Smooth muscle cell (in vitro differentiated cells): ENCODE data around the gene YIPF6. TPM values are rescaled to one million over a fixed set of nuclear protein-coding genes. Genes with fewer than 3 reads are reported as not detected.
"Not testable (repeated sequence)": the region's sequence is repeated elsewhere in the genome, so short reads cannot be mapped to it uniquely, and the experiment has no call there.

Source experiments
- DNase-seq: peaks from one replicate; lab custom pipeline; 2025; ENCODE audit not compliant: unreplicated experiment; lab: John Stamatoyannopoulos, UW
- H2AFZ ChIP-seq: fragments of 200-600 bp; sonication (generic); 2 replicates; pipeline ENCODE4 v1.6.0; 2016; ENCODE audit warnings: antibody characterized with exemption, low read depth, mild to moderate bottlenecking
- H3F3A ChIP-seq: fragments of 200-600 bp; sonication (generic); 2 replicates; pipeline ENCODE4 v1.6.0; 2017; ENCODE audit warnings: antibody characterized with exemption, low read depth
- H3K27ac ChIP-seq: fragments of 200-600 bp; sonication (generic); 2 replicates; pipeline ENCODE4 v1.5.1; 2016; ENCODE audit warnings: low read depth, mild to moderate bottlenecking
- H3K27me3 ChIP-seq: fragments of 200-600 bp; sonication (generic); 2 replicates; pipeline ENCODE4 v1.6.1; 2016; ENCODE audit warnings: low read depth, mild to moderate bottlenecking
- H3K36me3 ChIP-seq: fragments of 200-600 bp; sonication (generic); 2 replicates; pipeline ENCODE4 v1.5.1; 2016; ENCODE audit warnings: low read depth
- H3K4me1 ChIP-seq: fragments of 200-600 bp; sonication (generic); 2 replicates; pipeline ENCODE4 v1.5.1; 2016; ENCODE audit warnings: low read depth
- H3K4me2 ChIP-seq: fragments of 200-600 bp; sonication (generic); 2 replicates; pipeline ENCODE4 v1.6.0; 2016; ENCODE audit warnings: mild to moderate bottlenecking
- H3K4me3 ChIP-seq: fragments of 200-600 bp; sonication (generic); 2 replicates; pipeline ENCODE4 v1.5.1; 2016; ENCODE audit warnings: mild to moderate bottlenecking
- H3K79me2 ChIP-seq: fragments of 200-600 bp; sonication (generic); 2 replicates; pipeline ENCODE4 v1.6.0; 2016; ENCODE audit warnings: low read depth, mild to moderate bottlenecking
- H3K9ac ChIP-seq: fragments of 200-600 bp; sonication (generic); 2 replicates; pipeline ENCODE4 v1.6.0; 2016; ENCODE audit warnings: low read depth
- H3K9me3 ChIP-seq: fragments of 200-600 bp; sonication (generic); replicated peaks from 2 replicates; pipeline ENCODE4 v1.5.1; 2016; ENCODE audit warnings: low read depth
- H4K20me1 ChIP-seq: fragments of 200-600 bp; sonication (generic); 2 replicates; pipeline ENCODE4 v1.6.0; 2016; ENCODE audit warnings: low read depth
- CTCF ChIP-seq: fragments of 200-600 bp; sonication (generic); IDR thresholded peaks from 2 replicates; pipeline ENCODE4 v1.5.1; 2017; ENCODE audit warnings: borderline replicate concordance, mild to moderate bottlenecking, antibody characterized with exemption; ENCODE audit not compliant: insufficient read depth, poor library complexity, severe bottlenecking
- WGBS: methylation state at CpG from one replicate; pipeline ENCODE4 v1.1.7; 2016; ENCODE audit warnings: low lambda C conversion rate; 5-methylcytosine and 5-hydroxymethylcytosine counted together
- polyA plus RNA-seq: library from polyadenylated mRNA; unstranded; fragments of >200 nt; fragmentation: Nextera tagmentation; extraction: Ambion mirVana; gene quantifications from 2 replicates; pipeline ENCODE4 v1.2.1, GENCODE V29; 2016
- total RNA-seq: library from RNA; depleted of rRNA; stranded (reverse); fragments of >200 nt; gene quantifications from 2 replicates; pipeline ENCODE4 v1.2.3, GENCODE V29; 2014

The YIPF6 gene
- total and polyA plus RNA-seq, 2 experiments from 2014 or later: 32.6 to 36.0 TPM

GRCh38 chrX:68492583-68492982, 6.3 kb upstream of the YIPF6 start:
- Histone ChIP-seq H3K4me1 (no peaks in the 10 kb centered on the region), H3F3A (no peaks in the 10 kb centered on the region), H3K9ac (no peak overlapping the region), H3K79me2 (no peaks in the 10 kb centered on the region), H3K27ac (no peak overlapping the region), H3K27me3 (no peaks in the 10 kb centered on the region), H3K4me3 (no peak overlapping the region), H4K20me1 (no peaks in the 10 kb centered on the region), H2AFZ (no peak overlapping the region), H3K36me3 (no peaks in the 10 kb centered on the region), H3K9me3 (no peaks in the 10 kb centered on the region), H3K4me2 (no peak overlapping the region)
- DNase-seq: no peak
- WGBS: 73% methylated on average over 2 of the region's 2 CpGs
- no peak for TF ChIP-seq CTCF

GRCh38 chrX:68493776-68494175, 5.1 kb upstream of the YIPF6 start:
- not testable (repeated sequence) for H3K27ac ChIP-seq, H3K4me1 ChIP-seq, H3K4me2 ChIP-seq, H3K27me3 ChIP-seq, H3F3A ChIP-seq, DNase-seq, H4K20me1 ChIP-seq, H3K79me2 ChIP-seq, H3K9me3 ChIP-seq, H3K9ac ChIP-seq, H3K4me3 ChIP-seq, H2AFZ ChIP-seq, H3K36me3 ChIP-seq
- 96% methylated on average over 2 of the region's 2 CpGs for WGBS

GRCh38 chrX:68498044-68498507, 775 bp upstream of the YIPF6 start:
- Histone ChIP-seq H3K4me1 (peaks cover 5% of the 10 kb centered on the region), H3K9me3 (no peaks in the 10 kb centered on the region), H3K27me3 (no peaks in the 10 kb centered on the region), H3K9ac (peak overlapping the region; percentile 97), H3K36me3 (no peaks in the 10 kb centered on the region), H3K79me2 (peaks cover 21% of the 10 kb centered on the region), H3F3A (no peaks in the 10 kb centered on the region), H4K20me1 (no peaks in the 10 kb centered on the region), H3K4me3 (peak overlapping the region; percentile 79), H3K27ac (peak overlapping the region; percentile 96), H3K4me2 (peak overlapping the region; percentile 93), H2AFZ (peak overlapping the region; percentile 46)
- 27% methylated on average over 4 of the region's 4 CpGs for WGBS
- DNase-seq: no peak
- no peak for TF ChIP-seq CTCF

- Histone ChIP-seq H3F3A (no peaks in the 10 kb centered on the region), H3K79me2 (peaks cover 25% of the 10 kb centered on the region), H3K4me1 (peaks cover 5% of the 10 kb centered on the region), H3K4me2 (peak overlapping the region; percentile 93), H3K27ac (peak overlapping the region; percentile 96), H3K4me3 (peak overlapping the region; percentile 79), H3K9me3 (no peaks in the 10 kb centered on the region), H2AFZ (no peak overlapping the region), H3K36me3 (no peaks in the 10 kb centered on the region), H4K20me1 (no peaks in the 10 kb centered on the region), H3K27me3 (no peaks in the 10 kb centered on the region), H3K9ac (peak overlapping the region; percentile 97)
- DNase-seq: no peak
- WGBS: 81% methylated on average over 17 of the region's 17 CpGs
- no peak for TF ChIP-seq CTCF
These were observed 973 bp downstream of the YIPF6 start for GRCh38 chrX:68499543-68500504.
